A549 (cell line): ENCODE results near the gene CERS4. TPM values are rescaled to one million over a fixed set of nuclear protein-coding genes. Genes with fewer than 3 reads are reported as not detected.

Experiments used
- ATAC-seq, 2 experiments: fragments of 200-7000 bp in 1 of 2; fragments of >200 bp in 1 of 2; cut with Nextera tagmentation in 1 of 2; cut with Tn5 transposase in 1 of 2; 3 replicates each; pipeline versions ENCODE4 v1.8.0 to v1.9.1; 2018 to 2020; ENCODE audit warnings: mild to moderate bottlenecking in 1 of 2, moderate library complexity in 1 of 2
- CTCF ChIA-PET: fragments of 300-600 bp; sonication (Branson Sonifier 250); formaldehyde crosslinking; extraction: SDS; loops from one replicate; lab custom pipeline; 2021; ENCODE audit warnings: antibody characterized with exemption, inconsistent platforms; lab: Yijun Ruan, JAX
- POLR2A ChIA-PET: fragments of 350-600 bp; formaldehyde crosslinking; extraction: SDS; loops from one replicate; lab custom pipeline; 2021; ENCODE audit warnings: antibody characterized with exemption, inconsistent platforms; lab: Yijun Ruan, JAX
- DNase-seq, 2 experiments: peaks; one replicate each; pipeline versions ENCODE4 v3.0.0 to v3.0.0-alpha.2; 2011 to 2016; ENCODE audit warnings: low read depth in 1 of 2, low spot score in 1 of 2
- FAIRE-seq: peaks from 2 replicates; lab custom pipeline; 2011; peaks lifted over from hg19 to GRCh38; lab: Jason Lieb, UNC
- H3K27ac ChIP-seq, 2 experiments: fragments of >200 bp; sonication (Bioruptor Twin); formaldehyde crosslinking; 3 replicates each; pipeline ENCODE4 v1.5.1; 2016 to 2017
- H3K4me1 ChIP-seq: fragments of >200 bp; sonication (Bioruptor Twin); formaldehyde crosslinking; 3 replicates; pipeline ENCODE4 v1.6.1; 2016
- H3K4me2 ChIP-seq: fragments of >200 bp; sonication (Bioruptor Twin); formaldehyde crosslinking; 3 replicates; pipeline ENCODE4 v1.6.1; 2016
- H3K4me3 ChIP-seq: fragments of >200 bp; sonication (Bioruptor Twin); formaldehyde crosslinking; 3 replicates; pipeline ENCODE4 v1.5.1; 2016
- H3K9me3 ChIP-seq: fragments of >200 bp; sonication (Bioruptor Twin); formaldehyde crosslinking; 3 replicates; pipeline ENCODE4 v1.6.1; 2016
- BHLHE40 ChIP-seq: IDR thresholded peaks from 2 replicates; pipeline ENCODE4 v1.6.1; 2012; ENCODE audit warnings: low read depth, low read length, inconsistent platforms
- CEBPB ChIP-seq, 2 experiments: fragments of >200 bp in 1 of 2; sonication (Bioruptor Twin) in 1 of 2; formaldehyde crosslinking in 1 of 2; IDR thresholded peaks; 2 replicates each; pipeline ENCODE4 v1.6.1; 2012 to 2016
- EP300 ChIP-seq, 2 experiments: fragments of >200 bp; sonication (Bioruptor Twin); formaldehyde crosslinking; IDR thresholded peaks; 2 replicates in 1 of 2; 3 replicates in 1 of 2; pipeline ENCODE4 v1.6.1; 2016 to 2017
- ESRRA ChIP-seq: fragments of 150-350 bp; IDR thresholded peaks from 2 replicates; pipeline ENCODE4 v1.6.1; 2014; ENCODE audit warnings: mild to moderate bottlenecking, low read length, borderline replicate concordance
- FOSB ChIP-seq: fragments of 250-450 bp; sonication (Bioruptor Pico); IDR thresholded peaks from 2 replicates; pipeline ENCODE4 v1.5.0; 2020; ENCODE audit warnings: mild to moderate bottlenecking, moderate library complexity
- FOXS1 ChIP-seq: fragments of 250-450 bp; sonication (Bioruptor Pico); IDR thresholded peaks from 2 replicates; pipeline ENCODE4 v1.5.0; 2020; ENCODE audit warnings: mild to moderate bottlenecking, moderate library complexity
- GATA3 ChIP-seq: IDR thresholded peaks from 2 replicates; pipeline ENCODE4 v1.6.1; 2012; ENCODE audit warnings: borderline replicate concordance
- JUN ChIP-seq, 2 experiments: fragments of >200 bp; sonication (Bioruptor Twin); formaldehyde crosslinking; IDR thresholded peaks; 2 replicates in 1 of 2; 3 replicates in 1 of 2; pipeline ENCODE4 v1.6.1; 2016 to 2017
- JUNB ChIP-seq: fragments of >200 bp; sonication (Bioruptor Twin); formaldehyde crosslinking; IDR thresholded peaks from 2 replicates; pipeline ENCODE4 v1.6.1; 2016
- KDM5A ChIP-seq: fragments of 200-600 bp; sonication (generic); IDR thresholded peaks from 2 replicates; pipeline ENCODE4 v1.6.1; 2016; ENCODE audit warnings: antibody characterized with exemption, mild to moderate bottlenecking
- RARB ChIP-seq: fragments of 250-450 bp; sonication (Bioruptor Pico); IDR thresholded peaks from 2 replicates; pipeline ENCODE4 v1.8.0; 2021; ENCODE audit warnings: mild to moderate bottlenecking, moderate library complexity
- RCOR1 ChIP-seq: fragments of 150-350 bp; IDR thresholded peaks from 2 replicates; pipeline ENCODE4 v1.6.1; 2014; ENCODE audit warnings: antibody characterized with exemption, low read length, low read depth
- SMC3 ChIP-seq: fragments of >200 bp; sonication (Bioruptor Twin); formaldehyde crosslinking; IDR thresholded peaks from 3 replicates; pipeline ENCODE4 v1.6.1; 2018; ENCODE audit warnings: inconsistent platforms
- SREBF2 ChIP-seq: fragments of 450-650 bp; IDR thresholded peaks from 2 replicates; pipeline ENCODE4 v1.6.1; 2014; ENCODE audit warnings: mild to moderate bottlenecking, moderate library complexity
- USF2 ChIP-seq: fragments of 450-650 bp; IDR thresholded peaks from 2 replicates; pipeline ENCODE4 v1.6.1; 2014; ENCODE audit warnings: antibody characterized with exemption
- ZC3H11A ChIP-seq: fragments of 450-650 bp; IDR thresholded peaks from 2 replicates; pipeline ENCODE4 v1.6.1; 2014; ENCODE audit warnings: antibody characterized with exemption, mild to moderate bottlenecking
- WGBS: methylation state at CpG from one replicate; pipeline ENCODE4 v1.1.6; 2017; ENCODE audit errors: missing lambda C conversion rate; 5-methylcytosine and 5-hydroxymethylcytosine counted together
- polyA plus RNA-seq, 4 experiments: library from polyadenylated mRNA; depleted of rRNA in 3 of 4; stranded (reverse); fragments of >200 nt; fragmentation: RNase III in 1 of 4; extraction: RNeasy Plus Mini Kit Qiagen cat#74134 plus additional on column Dnase treatment in 1 of 4; gene quantifications; 2 replicates in 3 of 4; 3 replicates in 1 of 4; pipeline ENCODE4 v1.2.3, GENCODE V29; 2011 to 2017
- TF ChIP-seq, protein P1 (sequence below): fragments of 200-600 bp; sonication (generic); IDR thresholded peaks from 2 replicates; pipeline ENCODE4 v1.6.1; 2016; ENCODE audit warnings: antibody characterized with exemption, mild to moderate bottlenecking, moderate library complexity
- TF ChIP-seq, protein P2 (sequence below): fragments of 150-350 bp; IDR thresholded peaks from 2 replicates; pipeline ENCODE4 v1.6.1; 2014; ENCODE audit warnings: low read depth, mild to moderate bottlenecking, low read length
- TF ChIP-seq, protein P3 (sequence below): IDR thresholded peaks from 2 replicates; pipeline ENCODE4 v1.6.1; 2012

CERS4 gene
- polyA plus RNA-seq, 2 of the 4 experiments (the other 2 are of a cell fraction): 2.1 to 5.0 TPM

DNA sequence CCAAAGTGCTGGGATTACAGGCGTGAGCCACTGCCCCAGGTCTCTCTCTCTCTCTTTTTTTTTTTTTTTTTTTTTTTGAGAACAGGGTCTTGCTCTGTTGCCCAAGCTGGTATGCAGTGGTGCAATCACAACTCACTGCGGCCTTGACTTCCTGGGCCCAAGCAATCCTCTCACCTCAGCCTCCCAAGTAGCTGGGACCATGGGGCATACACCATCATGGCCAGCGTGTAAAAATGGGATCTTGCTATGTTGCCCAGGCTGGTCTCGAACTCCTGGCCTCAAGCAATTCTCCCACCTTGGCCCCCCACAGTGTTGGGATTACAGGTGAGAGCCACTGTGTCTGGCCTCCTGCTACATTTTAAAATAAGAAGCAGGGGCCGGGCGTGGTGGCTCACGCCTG, 40.6 kb upstream of the CERS4 start (continued):
- no peak for TF ChIP-seq EP300 (IDR thresholded peaks at IDR 0.05)
- TF ChIP-seq, protein P1, sequence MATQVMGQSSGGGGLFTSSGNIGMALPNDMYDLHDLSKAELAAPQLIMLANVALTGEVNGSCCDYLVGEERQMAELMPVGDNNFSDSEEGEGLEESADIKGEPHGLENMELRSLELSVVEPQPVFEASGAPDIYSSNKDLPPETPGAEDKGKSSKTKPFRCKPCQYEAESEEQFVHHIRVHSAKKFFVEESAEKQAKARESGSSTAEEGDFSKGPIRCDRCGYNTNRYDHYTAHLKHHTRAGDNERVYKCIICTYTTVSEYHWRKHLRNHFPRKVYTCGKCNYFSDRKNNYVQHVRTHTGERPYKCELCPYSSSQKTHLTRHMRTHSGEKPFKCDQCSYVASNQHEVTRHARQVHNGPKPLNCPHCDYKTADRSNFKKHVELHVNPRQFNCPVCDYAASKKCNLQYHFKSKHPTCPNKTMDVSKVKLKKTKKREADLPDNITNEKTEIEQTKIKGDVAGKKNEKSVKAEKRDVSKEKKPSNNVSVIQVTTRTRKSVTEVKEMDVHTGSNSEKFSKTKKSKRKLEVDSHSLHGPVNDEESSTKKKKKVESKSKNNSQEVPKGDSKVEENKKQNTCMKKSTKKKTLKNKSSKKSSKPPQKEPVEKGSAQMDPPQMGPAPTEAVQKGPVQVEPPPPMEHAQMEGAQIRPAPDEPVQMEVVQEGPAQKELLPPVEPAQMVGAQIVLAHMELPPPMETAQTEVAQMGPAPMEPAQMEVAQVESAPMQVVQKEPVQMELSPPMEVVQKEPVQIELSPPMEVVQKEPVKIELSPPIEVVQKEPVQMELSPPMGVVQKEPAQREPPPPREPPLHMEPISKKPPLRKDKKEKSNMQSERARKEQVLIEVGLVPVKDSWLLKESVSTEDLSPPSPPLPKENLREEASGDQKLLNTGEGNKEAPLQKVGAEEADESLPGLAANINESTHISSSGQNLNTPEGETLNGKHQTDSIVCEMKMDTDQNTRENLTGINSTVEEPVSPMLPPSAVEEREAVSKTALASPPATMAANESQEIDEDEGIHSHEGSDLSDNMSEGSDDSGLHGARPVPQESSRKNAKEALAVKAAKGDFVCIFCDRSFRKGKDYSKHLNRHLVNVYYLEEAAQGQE: no peak
- TF ChIP-seq JUN (IDR thresholded peaks at IDR 0.05): no peak
- no peak for TF ChIP-seq ZC3H11A
- no peak for TF ChIP-seq RCOR1
- no peak for TF ChIP-seq ESRRA
- TF ChIP-seq JUNB: no peak
- TF ChIP-seq USF2: no peak
- TF ChIP-seq FOXS1 (CRISPR knock-in tag): no peak

DNA sequence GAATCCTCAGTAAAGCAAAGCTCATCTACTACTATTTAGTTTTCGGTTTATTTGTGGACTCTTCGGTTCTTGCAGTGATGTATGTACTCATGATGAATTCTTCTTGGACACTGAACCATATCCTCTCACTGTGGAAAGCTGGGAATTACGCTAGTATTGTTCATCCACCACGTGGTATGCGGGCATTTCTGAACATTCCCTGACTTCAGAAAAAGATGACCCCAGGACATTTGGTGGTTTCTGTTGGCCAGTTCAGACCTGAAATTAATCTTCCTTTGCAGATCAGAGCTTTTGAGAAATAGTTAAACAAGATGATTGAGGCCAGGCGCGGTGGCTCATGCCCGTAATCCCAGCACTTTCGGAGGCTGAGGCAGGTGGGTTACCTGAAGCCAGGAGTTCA, 34.5 kb upstream of the CERS4 start:
- no peak for ATAC-seq
- TF ChIP-seq BHLHE40 (no peak), RARB (CRISPR knock-in tag) (no peak), GATA3 (no peak), EP300 (IDR thresholded peaks at IDR 0.05) (no peak), SREBF2 (no peak), CEBPB (IDR thresholded peaks at IDR 0.05) (no peak), FOSB (CRISPR knock-in tag) (no peak), KDM5A (no peak), SMC3 (no peak)
- TF ChIP-seq, protein P2, sequence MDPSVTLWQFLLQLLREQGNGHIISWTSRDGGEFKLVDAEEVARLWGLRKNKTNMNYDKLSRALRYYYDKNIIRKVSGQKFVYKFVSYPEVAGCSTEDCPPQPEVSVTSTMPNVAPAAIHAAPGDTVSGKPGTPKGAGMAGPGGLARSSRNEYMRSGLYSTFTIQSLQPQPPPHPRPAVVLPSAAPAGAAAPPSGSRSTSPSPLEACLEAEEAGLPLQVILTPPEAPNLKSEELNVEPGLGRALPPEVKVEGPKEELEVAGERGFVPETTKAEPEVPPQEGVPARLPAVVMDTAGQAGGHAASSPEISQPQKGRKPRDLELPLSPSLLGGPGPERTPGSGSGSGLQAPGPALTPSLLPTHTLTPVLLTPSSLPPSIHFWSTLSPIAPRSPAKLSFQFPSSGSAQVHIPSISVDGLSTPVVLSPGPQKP: no peak
- TF ChIP-seq, protein P3, sequence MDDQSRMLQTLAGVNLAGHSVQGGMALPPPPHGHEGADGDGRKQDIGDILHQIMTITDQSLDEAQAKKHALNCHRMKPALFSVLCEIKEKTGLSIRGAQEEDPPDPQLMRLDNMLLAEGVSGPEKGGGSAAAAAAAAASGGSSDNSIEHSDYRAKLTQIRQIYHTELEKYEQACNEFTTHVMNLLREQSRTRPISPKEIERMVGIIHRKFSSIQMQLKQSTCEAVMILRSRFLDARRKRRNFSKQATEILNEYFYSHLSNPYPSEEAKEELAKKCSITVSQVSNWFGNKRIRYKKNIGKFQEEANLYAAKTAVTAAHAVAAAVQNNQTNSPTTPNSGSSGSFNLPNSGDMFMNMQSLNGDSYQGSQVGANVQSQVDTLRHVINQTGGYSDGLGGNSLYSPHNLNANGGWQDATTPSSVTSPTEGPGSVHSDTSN: no peak
- TF ChIP-seq, protein P1: no peak
- H3K27ac ChIP-seq: no peak overlapping the region
- H3K9me3 ChIP-seq: no peaks in the 10 kb centered on the region
- H3K4me1 ChIP-seq: no peaks in the 10 kb centered on the region
- FAIRE-seq: no peak
- WGBS: 81% methylated on average over 9 of the region's 9 CpGs
- H3K4me3 ChIP-seq: no peak overlapping the region
- ChIA-PET POLR2A (no interaction called here), CTCF (interaction anchor here (0.6 to 1.5 kb wide), 3 partner anchors 16 to 205 kb away, joined by 3 to 5 read pairs (median 3); no protein-coding TSS in a partner anchor)
- no peak for DNase-seq
- no peak overlapping the region for H3K4me2 ChIP-seq
